Vagina (tissue), 2 donors: ENCODE data around the gene CBX2. TPM values are rescaled to one million over a fixed set of nuclear protein-coding genes. Genes with fewer than 3 reads are reported as not detected.

Experiments
- DNase-seq, 2 donors: peaks; one replicate each; pipeline ENCODE4 v3.0.0-alpha.2; 2017; ENCODE audit errors: extremely low spot score in 2 of 2
- H3K27ac ChIP-seq: fragments of 200-600 bp; sonication (generic); one replicate; pipeline ENCODE4 v1.5.1; 2019
- H3K27me3 ChIP-seq: fragments of 200-600 bp; sonication (generic); one replicate; pipeline ENCODE4 v1.5.1; 2019
- H3K36me3 ChIP-seq, 2 donors: fragments of 200-600 bp; sonication (generic); one replicate each; pipeline ENCODE4 v1.5.1; 2017 to 2019
- H3K4me1 ChIP-seq: fragments of 200-600 bp; sonication (generic); one replicate; pipeline ENCODE4 v1.5.1; 2019
- H3K4me3 ChIP-seq, 2 donors: fragments of 200-600 bp; sonication (generic); 1 replicate in 1 of 2; 2 replicates in 1 of 2; pipeline ENCODE4 v1.5.1; 2016 to 2019
- H3K9me3 ChIP-seq: fragments of 200-600 bp; sonication (generic); one replicate; pipeline ENCODE4 v1.5.1; 2019
- CTCF ChIP-seq, 3 experiments: fragments of 450-650 bp in 2 of 3; fragments of 200-600 bp in 1 of 3; sonication (generic) in 1 of 3; IDR thresholded peaks; one replicate each; pipeline ENCODE4 v1.5.1; 2017 to 2019; ENCODE audit warnings: antibody characterized with exemption in 3 of 3, mild to moderate bottlenecking in 2 of 3, moderate library complexity in 2 of 3
- POLR2A ChIP-seq, 2 donors: fragments of 450-650 bp; IDR thresholded peaks; one replicate each; pipeline ENCODE4 v1.6.1; 2017; ENCODE audit warnings: antibody characterized with exemption in 2 of 2, mild to moderate bottlenecking in 2 of 2, moderate library complexity in 2 of 2
- POLR2AphosphoS5 ChIP-seq, 2 donors: sonication (generic); formaldehyde crosslinking; IDR thresholded peaks; one replicate each; pipeline ENCODE4 v1.9.0; 2017; ENCODE audit warnings: antibody characterized with exemption in 2 of 2, mild to moderate bottlenecking in 2 of 2, low read depth in 1 of 2; ENCODE audit not compliant: insufficient read depth in 1 of 2
- intact Hi-C: fragments of 100-400 bp; cut with DNase I; formaldehyde crosslinking; loops from one replicate; pipeline ENCODE4 v1.15.1; 2023
- total RNA-seq: library from RNA; depleted of rRNA; stranded (reverse); fragments of >200 nt; gene quantifications from one replicate; pipeline ENCODE4 v1.2.3, GENCODE V29; 2016

Gene CBX2
- total RNA-seq, 1 donor from 2014 or later = 5.6 TPM

- no peaks in the 10 kb centered on the region for H3K9me3 ChIP-seq
- H3K27ac ChIP-seq = no peak overlapping the region
- H3K36me3 ChIP-seq = no peaks in the 10 kb centered on the region
- no peaks in the 10 kb centered on the region for H3K4me1 ChIP-seq
- intact Hi-C loops = no loop called here
- TF ChIP-seq CTCF (IDR thresholded peaks at IDR 0.05) (no peak), POLR2AphosphoS5 (IDR thresholded peaks at IDR 0.05; ENCODE audit: insufficient read depth in 1 of 2, low read depth in 1 of 2) (no peak), POLR2A (IDR thresholded peaks at IDR 0.05) (no peak)
- DNase-seq = no peak
- H3K4me3 ChIP-seq = no peak overlapping the region
- H3K27me3 ChIP-seq = no peaks in the 10 kb centered on the region
Observed at GRCh38 chr17:79822583-79823124, 44.7 kb downstream of the CBX2 start.

- intact Hi-C loops = no loop called here
- H3K27ac ChIP-seq = no peak overlapping the region
- H3K4me1 ChIP-seq = no peaks in the 10 kb centered on the region
- H3K36me3 ChIP-seq = no peaks in the 10 kb centered on the region
- TF ChIP-seq CTCF (IDR thresholded peaks at IDR 0.05) (no peak), POLR2AphosphoS5 (IDR thresholded peaks at IDR 0.05; ENCODE audit: insufficient read depth in 1 of 2, low read depth in 1 of 2) (no peak), POLR2A (IDR thresholded peaks at IDR 0.05) (no peak)
- H3K9me3 ChIP-seq = no peaks in the 10 kb centered on the region
- no peak overlapping the region for H3K4me3 ChIP-seq
- no peaks in the 10 kb centered on the region for H3K27me3 ChIP-seq
- DNase-seq = no peak
Observed at GRCh38 chr17:79824234-79824633, 46.3 kb downstream of the CBX2 start.

- no peak for DNase-seq
- Histone ChIP-seq H3K9me3 (no peaks in the 10 kb centered on the region), H3K36me3 (no peaks in the 10 kb centered on the region), H3K27me3 (no peaks in the 10 kb centered on the region), H3K27ac (no peak overlapping the region), H3K4me3 (no peak overlapping the region), H3K4me1 (no peaks in the 10 kb centered on the region)
- intact Hi-C loops = no loop called here
- no peak for TF ChIP-seq POLR2AphosphoS5 (IDR thresholded peaks at IDR 0.05; ENCODE audit: insufficient read depth in 1 of 2, low read depth in 1 of 2)
- TF ChIP-seq CTCF (IDR thresholded peaks at IDR 0.05) = no peak
- TF ChIP-seq POLR2A (IDR thresholded peaks at IDR 0.05) = no peak
Observed at GRCh38 chr17:79824893-79825579, 47.1 kb downstream of the CBX2 start.

- Histone ChIP-seq H3K36me3 (no peaks in the 10 kb centered on the region), H3K27ac (no peak overlapping the region), H3K9me3 (no peaks in the 10 kb centered on the region), H3K27me3 (no peaks in the 10 kb centered on the region), H3K4me3 (no peak overlapping the region), H3K4me1 (no peaks in the 10 kb centered on the region)
- TF ChIP-seq POLR2A (IDR thresholded peaks at IDR 0.05) (no peak), CTCF (IDR thresholded peaks at IDR 0.05) (no peak), POLR2AphosphoS5 (IDR thresholded peaks at IDR 0.05; ENCODE audit: insufficient read depth in 1 of 2, low read depth in 1 of 2) (no peak)
- intact Hi-C loops = no loop called here
- no peak for DNase-seq
Observed at GRCh38 chr17:79825580-79825921, 47.6 kb downstream of the CBX2 start.

- DNase-seq = no peak
- no peak overlapping the region for H3K4me3 ChIP-seq
Observed at GRCh38 chr17:79826204-79826680, 48.3 kb downstream of the CBX2 start.

More at GRCh38 chr17:79826204-79826680, 48.3 kb downstream of the CBX2 start:
- intact Hi-C loops = no loop called here
- Histone ChIP-seq H3K9me3 (no peaks in the 10 kb centered on the region), H3K36me3 (no peaks in the 10 kb centered on the region), H3K4me1 (peaks cover 1% of the 10 kb centered on the region), H3K27ac (no peak overlapping the region), H3K27me3 (no peaks in the 10 kb centered on the region)
- TF ChIP-seq POLR2A (IDR thresholded peaks at IDR 0.05) (no peak), CTCF (IDR thresholded peaks at IDR 0.05) (no peak), POLR2AphosphoS5 (IDR thresholded peaks at IDR 0.05; ENCODE audit: insufficient read depth in 1 of 2, low read depth in 1 of 2) (no peak)
